KOPT-K1 (cell line): ENCODE results near the gene EIF2S1.

Source experiments
- H3K27ac ChIP-seq: fragments of 200-600 bp; sonication (generic); 2 replicates; pipeline ENCODE4 v1.5.1; 2016; ENCODE audit warnings: antibody characterized with exemption, mild to moderate bottlenecking, low read depth, low read length; ENCODE audit not compliant: poor library complexity, severe bottlenecking
- H3K36me3 ChIP-seq: fragments of 200-600 bp; sonication (generic); 2 replicates; pipeline ENCODE4 v1.5.1; 2017; ENCODE audit warnings: antibody characterized with exemption, mild to moderate bottlenecking, low read length, moderate library complexity; ENCODE audit not compliant: insufficient read depth
- H3K9me3 ChIP-seq: fragments of 200-600 bp; sonication (generic); 2 replicates; pipeline ENCODE4 v1.5.1; 2017; ENCODE audit warnings: antibody characterized with exemption, low read length, mild to moderate bottlenecking; ENCODE audit not compliant: insufficient read depth, poor library complexity, severe bottlenecking

EIF2S1 gene

DNA sequence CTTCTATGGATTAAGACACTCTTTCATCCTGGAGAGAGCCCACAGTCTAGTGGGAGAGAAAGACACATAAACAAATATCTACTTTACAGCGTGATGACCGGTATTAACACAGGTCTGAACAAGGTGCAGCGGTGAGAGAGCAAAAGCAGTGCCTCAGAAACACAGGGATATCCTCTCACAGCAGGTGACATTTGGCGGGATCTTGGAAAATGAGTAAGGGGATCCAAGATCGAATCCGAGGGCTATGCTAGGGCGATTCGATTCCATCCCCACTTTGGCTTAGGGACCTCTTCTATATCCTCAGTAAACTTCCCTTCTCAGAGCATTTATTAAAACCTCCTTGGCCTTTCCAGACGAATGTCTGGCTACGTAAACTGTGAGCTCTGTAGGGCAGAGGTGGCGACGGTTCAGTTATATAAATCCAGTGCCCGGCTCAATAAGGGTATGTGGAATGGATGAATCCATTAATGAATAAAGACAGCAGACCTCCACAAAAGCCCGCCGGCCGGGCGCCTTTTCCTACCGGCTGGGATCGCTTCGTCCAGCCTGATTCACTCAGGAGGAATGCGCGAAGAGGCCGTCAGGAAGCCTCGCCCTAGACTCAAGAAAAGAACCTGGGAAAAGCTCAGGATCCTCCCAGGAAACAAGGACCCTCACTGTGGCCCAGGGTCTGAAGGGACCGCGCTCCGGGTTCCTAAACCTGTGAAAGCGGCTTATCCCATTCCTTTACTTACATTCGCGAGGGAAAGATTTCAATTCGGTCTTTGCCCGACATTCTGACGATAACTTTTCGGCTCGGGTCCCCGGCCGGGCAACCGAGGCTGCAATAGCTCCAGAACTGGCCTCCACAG lies 979 bp upstream of the EIF2S1 start:
- H3K9me3 ChIP-seq: no peaks in the 10 kb centered on the region
- peaks cover 19% of the 10 kb centered on the region for H3K36me3 ChIP-seq
- H3K27ac ChIP-seq: peak overlapping the region; percentile 94

DNA sequence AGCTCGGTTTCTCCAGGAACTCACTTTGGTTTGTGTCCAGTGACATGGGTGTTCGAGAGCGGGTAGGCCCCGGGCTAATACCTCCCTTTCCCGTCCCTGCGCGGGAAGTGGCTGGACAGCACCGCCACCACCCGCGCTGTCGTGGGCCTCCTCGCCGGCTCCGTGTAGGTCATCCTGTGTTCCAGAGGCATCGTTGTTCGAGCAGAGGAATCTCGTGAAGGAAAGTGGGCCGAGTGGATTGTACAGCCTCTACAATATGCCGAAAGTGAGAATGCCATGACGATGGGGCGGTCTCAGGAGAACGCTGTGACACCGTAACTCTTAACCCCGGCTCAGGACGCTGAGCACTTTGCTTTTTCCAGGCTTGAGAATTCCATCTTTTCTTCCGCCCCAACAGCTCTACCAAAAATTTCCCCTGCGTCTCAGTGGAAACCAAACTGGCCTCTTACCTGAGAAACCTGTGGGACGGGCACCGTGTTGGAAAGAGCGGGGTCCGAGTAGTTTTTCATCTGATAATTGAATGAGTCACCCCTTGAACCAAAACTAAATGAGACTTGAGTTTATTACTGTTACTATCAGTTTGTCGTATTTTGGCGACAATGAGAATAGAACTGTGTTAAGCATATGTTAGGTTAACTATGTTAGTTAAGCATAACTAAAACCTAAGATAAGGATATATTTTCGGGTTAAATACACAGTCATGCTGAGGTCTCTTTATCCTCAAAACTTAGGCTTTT lies 510 bp downstream of the EIF2S1 start:
- Histone ChIP-seq H3K9me3 (no peaks in the 10 kb centered on the region), H3K27ac (peak overlapping the region; percentile 94), H3K36me3 (peaks cover 34% of the 10 kb centered on the region)

DNA sequence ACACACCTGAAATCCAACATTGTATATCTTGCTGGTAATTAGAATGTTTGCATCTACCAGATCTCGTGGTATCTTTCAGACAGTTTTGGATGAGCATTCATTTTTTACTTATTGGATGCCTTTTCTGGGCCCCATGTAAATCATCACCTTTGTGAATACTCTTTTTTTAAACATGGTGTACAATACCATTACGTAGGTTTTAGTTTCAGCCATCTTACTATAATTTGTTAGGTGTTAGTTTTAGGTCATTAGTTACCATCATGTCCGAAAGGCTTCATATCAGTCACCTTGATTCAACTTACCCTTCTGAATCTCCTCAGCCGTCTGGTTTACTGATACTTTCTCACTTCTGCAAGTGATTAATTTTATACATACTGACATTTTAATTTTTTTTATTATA lies 5.3 kb downstream of the EIF2S1 start:
- H3K27ac ChIP-seq: no peak overlapping the region
- peaks cover 82% of the 10 kb centered on the region for H3K36me3 ChIP-seq
- H3K9me3 ChIP-seq: no peaks in the 10 kb centered on the region

GRCh38 chr14:67370830-67371229 lies 10.7 kb downstream of the EIF2S1 start:
- Histone ChIP-seq H3K27ac (no peak overlapping the region), H3K36me3 (peaks cover 100% of the 10 kb centered on the region), H3K9me3 (no peaks in the 10 kb centered on the region)

GRCh38 chr14:67371247-67372148 lies 11.4 kb downstream of the EIF2S1 start:
- Histone ChIP-seq H3K27ac (no peak overlapping the region), H3K36me3 (peaks cover 100% of the 10 kb centered on the region), H3K9me3 (no peaks in the 10 kb centered on the region)

DNA sequence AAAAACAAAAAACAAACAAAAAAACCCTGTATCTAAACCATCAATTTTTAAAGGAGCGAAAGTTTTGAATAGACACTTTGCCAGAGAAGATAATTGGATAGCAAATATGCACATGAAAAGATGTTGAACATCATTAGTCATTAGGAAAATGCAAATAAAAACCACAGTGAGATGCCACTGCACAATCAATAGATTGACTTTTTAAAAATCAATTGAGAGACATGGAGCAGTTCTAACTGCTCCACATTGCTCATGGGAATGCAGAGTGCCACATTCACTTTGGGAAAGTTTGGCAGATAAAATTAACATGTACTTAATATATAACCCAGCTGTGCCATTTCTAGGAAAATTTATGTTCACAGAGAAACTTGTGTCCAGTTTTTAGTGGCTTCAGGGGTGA lies 12.7 kb downstream of the EIF2S1 start:
- no peaks in the 10 kb centered on the region for H3K9me3 ChIP-seq
- no peak overlapping the region for H3K27ac ChIP-seq
- peaks cover 100% of the 10 kb centered on the region for H3K36me3 ChIP-seq

GRCh38 chr14:67373347-67373746 lies 13.2 kb downstream of the EIF2S1 start:
- peaks cover 100% of the 10 kb centered on the region for H3K36me3 ChIP-seq
- no peak overlapping the region for H3K27ac ChIP-seq
- no peaks in the 10 kb centered on the region for H3K9me3 ChIP-seq

DNA sequence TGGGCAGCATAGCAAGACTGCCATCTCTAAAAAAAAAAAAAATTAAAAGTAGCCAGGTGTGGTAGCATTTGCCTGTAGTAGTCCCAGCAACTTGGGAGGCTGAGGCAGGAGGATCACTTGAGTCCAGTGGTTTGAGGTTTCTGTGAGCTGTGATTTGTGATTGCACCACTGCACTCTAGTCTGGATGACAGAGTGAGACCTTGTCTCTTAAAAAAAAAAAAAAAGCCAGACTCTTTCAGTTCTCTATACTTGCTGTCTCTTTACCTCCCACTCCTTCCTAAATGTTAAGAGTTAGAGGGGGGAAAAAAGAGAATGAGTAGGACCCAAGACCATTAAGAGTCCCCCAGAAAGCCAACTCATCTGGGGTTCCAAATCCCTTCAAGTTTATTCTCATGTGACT lies 17.8 kb downstream of the EIF2S1 start:
- Histone ChIP-seq H3K36me3 (peaks cover 99% of the 10 kb centered on the region), H3K27ac (no peak overlapping the region), H3K9me3 (no peaks in the 10 kb centered on the region)

DNA sequence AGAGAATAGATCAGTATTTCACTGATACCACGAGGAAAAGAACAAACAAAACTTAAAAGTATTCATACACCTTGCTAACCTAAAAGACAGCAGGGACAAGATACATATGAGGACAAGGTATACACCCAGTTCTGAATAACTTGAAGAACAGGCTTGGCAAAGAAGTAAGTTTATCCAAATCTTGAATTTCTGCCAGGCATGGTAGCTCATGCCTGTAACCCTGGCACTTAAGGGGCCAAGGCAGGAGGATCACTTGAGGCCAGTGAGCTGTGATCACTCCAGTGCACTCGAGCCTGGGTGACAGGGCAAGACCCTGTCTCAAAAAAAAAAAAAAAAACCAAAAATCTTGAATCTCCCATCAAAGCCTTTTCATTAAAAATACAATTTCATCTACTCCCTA lies 25.0 kb downstream of the EIF2S1 start:
- Histone ChIP-seq H3K36me3 (peaks cover 82% of the 10 kb centered on the region), H3K9me3 (no peaks in the 10 kb centered on the region), H3K27ac (no peak overlapping the region)

DNA sequence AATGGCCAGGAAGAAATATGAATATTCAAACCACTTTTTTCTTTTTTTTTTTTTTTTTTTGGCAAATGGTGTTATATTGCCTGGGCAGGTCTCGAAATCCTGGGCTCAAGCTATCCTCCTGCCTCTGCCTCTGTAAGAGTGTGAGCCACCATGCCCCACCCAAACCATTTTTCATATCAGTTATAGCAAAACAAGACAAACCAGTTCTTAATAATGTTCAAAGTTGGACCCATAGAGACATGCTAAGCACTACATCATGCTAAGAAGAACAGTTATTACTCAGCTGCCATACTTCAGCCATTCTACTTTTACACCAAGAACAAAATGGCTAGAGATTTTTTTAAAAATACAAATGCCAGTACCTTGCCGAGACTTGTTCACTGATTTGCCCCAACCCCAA lies 25.5 kb downstream of the EIF2S1 start:
- H3K27ac ChIP-seq: no peak overlapping the region
- peaks cover 77% of the 10 kb centered on the region for H3K36me3 ChIP-seq
- H3K9me3 ChIP-seq: no peaks in the 10 kb centered on the region

DNA sequence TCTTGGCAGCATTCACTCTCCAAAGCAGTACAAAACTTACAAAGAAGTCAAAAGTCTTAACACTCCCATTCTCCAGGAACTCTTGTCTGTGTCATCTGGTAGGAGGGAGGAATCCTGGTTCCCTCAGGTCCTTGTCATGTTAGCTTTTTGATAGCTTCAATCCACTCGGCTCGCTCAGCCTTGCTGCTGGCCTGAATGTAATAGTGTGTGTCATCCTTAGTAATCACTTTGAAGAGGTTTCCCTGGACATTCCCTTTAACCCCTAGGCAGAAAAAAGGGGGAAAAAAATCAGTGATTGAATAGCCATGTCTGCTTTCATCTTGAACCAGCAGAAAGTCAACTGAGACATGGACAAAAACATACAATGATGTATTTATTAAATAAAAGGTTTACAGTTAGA lies 27.1 kb downstream of the EIF2S1 start:
- no peaks in the 10 kb centered on the region for H3K9me3 ChIP-seq
- no peak overlapping the region for H3K27ac ChIP-seq
- peaks cover 61% of the 10 kb centered on the region for H3K36me3 ChIP-seq

DNA sequence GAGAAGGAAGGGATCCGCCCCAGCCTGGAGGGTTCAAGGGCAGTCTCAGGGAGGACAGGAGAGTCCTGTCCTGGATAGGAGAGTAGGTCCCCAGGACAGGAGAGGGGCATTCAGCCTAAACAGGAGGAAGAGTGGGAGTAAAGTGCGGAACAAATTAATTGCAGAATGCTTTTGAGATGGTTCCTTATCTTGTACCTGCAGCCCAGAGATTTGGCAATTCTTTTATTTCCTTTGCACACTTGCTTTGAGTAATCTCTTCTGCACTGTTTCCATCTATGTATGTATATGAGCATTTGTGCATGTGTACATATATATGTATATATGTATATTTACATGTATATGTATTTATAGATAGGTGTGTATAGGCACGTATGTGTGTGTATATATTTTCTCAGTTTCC lies 29.1 kb downstream of the EIF2S1 start:
- no peaks in the 10 kb centered on the region for H3K9me3 ChIP-seq
- no peak overlapping the region for H3K27ac ChIP-seq
- H3K36me3 ChIP-seq: peaks cover 40% of the 10 kb centered on the region

- Histone ChIP-seq H3K27ac (peak overlapping the region; percentile 68), H3K36me3 (peaks cover 33% of the 10 kb centered on the region), H3K9me3 (no peaks in the 10 kb centered on the region)
Measured at GRCh38 chr14:67389811-67390534, 29.8 kb downstream of the EIF2S1 start.

DNA sequence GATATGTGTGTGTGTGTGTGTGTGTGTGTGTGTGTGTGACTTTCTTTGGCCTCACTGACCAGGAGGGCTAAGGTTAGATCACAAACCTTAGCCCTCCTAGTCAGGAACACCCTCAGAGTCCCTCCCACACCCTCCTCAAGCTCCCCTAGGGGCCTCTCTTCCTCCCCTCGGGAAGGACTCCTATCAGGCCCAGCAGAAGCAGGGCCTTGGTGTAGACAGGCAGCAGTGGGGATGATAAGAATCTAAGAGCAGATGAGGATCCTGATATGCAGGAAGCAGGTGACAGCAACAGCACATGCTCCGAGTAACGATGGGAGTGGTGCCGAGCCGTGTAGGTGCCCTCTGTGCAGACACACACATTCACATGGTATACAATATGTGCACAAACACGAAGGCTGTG lies 31.1 kb downstream of the EIF2S1 start:
- no peaks in the 10 kb centered on the region for H3K9me3 ChIP-seq
- peak overlapping the region; percentile 68 for H3K27ac ChIP-seq
- peaks cover 20% of the 10 kb centered on the region for H3K36me3 ChIP-seq
